IPS-18c (cell line): ENCODE measurements around the gene SCNN1A.

Source experiments
- H3K4me3 ChIP-seq: 2 replicates; pipeline ENCODE4 v1.7.0; 2013; ENCODE audit warnings: low read depth, mild to moderate bottlenecking, low read length, moderate library complexity; ENCODE audit not compliant: insufficient read depth
- H3K9me3 ChIP-seq: one replicate; pipeline ENCODE4 v1.6.1; 2013; ENCODE audit warnings: mild to moderate bottlenecking, low read length, moderate library complexity; ENCODE audit not compliant: control insufficient read depth, insufficient read depth

The SCNN1A gene

DNA sequence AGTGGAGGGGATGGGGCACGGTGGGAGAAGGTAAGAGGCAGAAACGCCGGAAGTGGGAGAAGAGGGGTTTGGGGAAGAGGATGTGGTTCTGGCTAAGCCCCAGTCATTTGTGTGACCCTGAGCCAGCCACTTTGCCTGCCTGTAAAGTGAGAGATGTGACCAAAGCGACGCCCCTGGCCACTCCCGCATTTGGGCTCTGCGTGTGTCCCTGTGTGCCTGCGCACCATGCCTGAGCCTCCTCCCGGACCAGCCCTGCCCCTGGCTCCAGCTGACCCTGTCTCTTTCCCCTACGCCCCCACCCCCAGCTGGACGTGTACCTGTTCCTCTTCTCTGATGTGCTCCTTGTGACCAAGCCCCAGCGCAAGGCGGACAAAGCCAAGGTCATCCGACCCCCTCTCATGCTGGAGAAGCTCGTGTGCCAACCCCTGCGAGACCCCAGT is 56.9 kb downstream of the SCNN1A start:
- no peak overlapping the region for H3K4me3 ChIP-seq
- no peaks in the 10 kb centered on the region for H3K9me3 ChIP-seq

DNA sequence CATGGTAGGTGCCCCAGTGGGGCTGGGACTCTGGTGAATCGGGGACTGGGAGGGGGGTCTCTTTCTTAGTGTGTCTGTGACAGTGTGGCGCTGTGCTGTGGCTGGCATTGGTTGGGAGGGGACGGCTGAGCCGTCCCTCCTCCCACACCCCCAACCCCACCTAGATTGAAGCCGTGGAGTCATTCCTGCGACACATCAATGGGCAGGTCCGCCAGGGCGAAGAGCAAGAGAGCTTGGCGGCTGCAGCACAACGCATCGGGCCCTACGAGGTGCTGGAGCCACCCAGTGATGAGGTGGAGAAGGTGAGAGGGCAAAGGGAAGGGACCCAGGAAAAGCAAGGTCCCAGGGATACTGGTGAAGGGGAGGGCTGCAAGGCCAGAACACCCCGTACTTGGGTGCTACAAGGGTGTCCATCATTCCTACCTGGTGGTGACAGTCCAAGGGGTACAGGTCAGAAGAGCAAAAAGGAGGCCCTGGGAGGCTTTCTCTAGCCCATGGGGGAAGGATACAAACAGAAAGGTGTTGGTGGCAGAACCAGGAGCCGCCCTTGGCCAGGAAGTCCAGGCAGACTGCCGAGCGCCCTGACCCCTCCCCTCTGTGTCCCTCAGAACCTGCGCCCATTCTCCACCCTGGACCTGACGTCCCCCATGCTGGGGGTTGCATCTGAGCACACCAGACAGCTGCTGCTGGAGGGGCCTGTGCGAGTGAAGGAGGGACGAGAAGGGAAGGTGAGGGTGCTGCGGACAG is 57.5 kb downstream of the SCNN1A start:
- H3K4me3 ChIP-seq = no peak overlapping the region
- no peaks in the 10 kb centered on the region for H3K9me3 ChIP-seq

DNA sequence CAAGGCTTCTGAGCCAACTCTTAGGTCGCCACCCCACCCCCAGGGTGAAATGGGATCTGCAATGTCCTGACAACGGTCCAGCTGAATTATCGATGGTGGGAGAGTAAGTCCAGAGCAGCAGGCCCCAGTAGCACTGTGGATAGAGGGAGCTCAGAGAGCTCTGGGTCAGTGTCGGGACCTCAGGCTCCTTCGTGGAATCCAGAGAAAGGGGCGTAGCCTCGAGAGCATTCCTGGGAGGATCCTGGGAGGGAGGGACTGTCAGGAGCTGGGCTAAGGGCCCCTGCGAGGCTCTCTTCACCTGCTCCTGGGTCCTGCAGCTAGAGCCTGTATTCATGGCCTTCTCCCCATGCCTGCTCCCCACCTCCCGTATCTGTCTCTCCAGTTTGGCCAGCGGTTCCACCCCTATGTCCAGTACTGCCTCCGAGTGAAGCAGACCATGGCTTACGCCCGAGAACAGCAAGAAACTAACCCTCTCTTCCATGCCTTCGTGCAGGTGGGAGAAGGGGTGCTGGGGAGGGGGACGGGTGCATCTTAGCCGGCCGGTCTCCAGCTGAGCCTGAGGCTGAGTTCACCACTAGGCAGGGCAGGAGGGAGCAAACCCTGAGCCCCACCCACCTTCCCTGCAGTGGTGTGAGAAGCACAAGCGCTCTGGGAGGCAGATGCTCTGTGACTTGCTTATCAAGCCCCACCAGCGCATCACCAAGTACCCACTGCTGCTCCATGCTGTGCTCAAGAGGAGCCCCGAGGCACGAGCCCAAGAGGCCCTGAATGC is 58.3 kb downstream of the SCNN1A start:
- no peak overlapping the region for H3K4me3 ChIP-seq

DNA sequence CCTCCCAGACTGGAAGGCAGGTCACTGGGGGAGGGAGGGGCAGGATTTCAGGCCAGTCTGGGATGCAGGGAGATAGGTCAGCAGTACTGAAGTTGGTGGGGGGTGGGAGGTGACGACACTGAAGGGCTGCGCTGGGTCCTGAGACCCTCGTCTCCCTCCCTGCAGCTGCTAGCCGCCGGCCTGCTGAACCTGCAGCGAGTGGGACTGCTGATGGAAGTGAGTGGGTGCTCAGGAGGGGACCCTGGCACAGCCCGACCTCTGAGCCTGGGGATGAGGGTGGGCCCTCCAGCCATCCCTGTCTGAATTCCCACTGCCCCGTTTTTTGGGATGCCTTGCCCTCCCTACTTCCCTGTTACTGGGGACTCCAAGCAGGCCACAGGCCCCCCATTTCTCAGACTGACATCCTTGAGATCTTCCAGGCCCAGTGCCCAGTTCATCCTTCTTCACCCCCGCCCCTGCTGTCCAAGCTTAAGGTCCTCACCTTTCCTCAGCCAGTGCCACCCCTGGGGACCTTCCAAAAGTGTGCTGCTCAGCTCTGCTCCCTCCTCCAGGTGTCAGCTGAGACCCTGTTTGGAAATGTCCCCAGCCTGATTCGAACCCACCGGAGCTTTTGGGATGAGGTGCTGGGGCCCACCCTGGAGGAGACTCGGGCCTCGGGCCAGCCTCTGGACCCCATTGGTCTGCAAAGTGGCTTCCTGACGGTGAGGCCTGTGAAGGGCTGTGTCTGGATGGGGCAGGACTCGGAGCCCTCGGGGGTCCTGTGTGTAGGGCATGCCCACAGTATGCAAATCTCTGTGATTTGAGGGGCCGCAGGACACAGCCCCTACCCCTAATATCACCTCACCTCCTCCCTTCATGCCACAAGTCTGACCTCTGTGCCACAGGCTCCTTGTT is 59.4 kb downstream of the SCNN1A start:
- Histone ChIP-seq H3K9me3 (no peaks in the 10 kb centered on the region), H3K4me3 (no peak overlapping the region)

More for the DNA sequence above, 58.3 kb downstream of the SCNN1A start:
- H3K9me3 ChIP-seq = no peaks in the 10 kb centered on the region

DNA sequence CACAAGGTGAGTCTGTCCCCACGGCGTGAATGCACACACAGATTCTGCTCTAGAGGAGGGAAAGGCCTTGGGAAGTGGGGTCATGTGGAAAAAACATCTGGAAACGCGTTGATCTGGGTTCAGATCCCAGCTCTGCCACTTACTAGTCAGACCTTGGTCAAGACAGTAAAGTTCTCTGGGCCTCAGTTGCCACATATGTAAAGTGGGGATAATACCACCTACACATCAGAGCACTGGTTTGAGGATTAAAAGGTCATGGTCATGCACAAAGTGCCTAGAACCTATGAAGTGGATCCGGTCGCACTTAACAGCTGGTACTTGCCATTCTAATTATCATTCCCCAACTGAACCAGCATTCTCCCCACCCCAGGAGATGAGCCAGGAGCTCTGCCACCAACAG is 60.2 kb downstream of the SCNN1A start:
- H3K9me3 ChIP-seq = no peaks in the 10 kb centered on the region
- H3K4me3 ChIP-seq = no peak overlapping the region

DNA sequence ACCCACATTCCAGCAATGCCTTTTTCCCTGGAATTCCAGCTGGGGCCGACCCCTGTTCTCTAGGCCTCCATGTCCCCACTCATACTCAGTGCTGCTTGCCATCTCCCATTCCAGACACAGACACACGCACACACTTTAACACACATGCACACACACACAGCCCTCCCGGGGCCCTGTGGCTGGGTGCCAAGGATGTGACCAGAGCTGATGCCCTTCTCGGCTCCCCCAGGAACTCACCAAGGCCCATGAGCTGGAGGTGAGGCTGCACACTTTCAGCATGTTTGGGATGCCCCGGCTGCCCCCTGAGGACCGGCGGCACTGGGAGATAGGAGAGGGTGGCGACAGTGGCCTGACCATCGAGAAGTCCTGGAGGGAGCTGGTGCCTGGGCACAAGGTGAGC is 60.6 kb downstream of the SCNN1A start:
- H3K9me3 ChIP-seq = no peaks in the 10 kb centered on the region
- H3K4me3 ChIP-seq = no peak overlapping the region

DNA sequence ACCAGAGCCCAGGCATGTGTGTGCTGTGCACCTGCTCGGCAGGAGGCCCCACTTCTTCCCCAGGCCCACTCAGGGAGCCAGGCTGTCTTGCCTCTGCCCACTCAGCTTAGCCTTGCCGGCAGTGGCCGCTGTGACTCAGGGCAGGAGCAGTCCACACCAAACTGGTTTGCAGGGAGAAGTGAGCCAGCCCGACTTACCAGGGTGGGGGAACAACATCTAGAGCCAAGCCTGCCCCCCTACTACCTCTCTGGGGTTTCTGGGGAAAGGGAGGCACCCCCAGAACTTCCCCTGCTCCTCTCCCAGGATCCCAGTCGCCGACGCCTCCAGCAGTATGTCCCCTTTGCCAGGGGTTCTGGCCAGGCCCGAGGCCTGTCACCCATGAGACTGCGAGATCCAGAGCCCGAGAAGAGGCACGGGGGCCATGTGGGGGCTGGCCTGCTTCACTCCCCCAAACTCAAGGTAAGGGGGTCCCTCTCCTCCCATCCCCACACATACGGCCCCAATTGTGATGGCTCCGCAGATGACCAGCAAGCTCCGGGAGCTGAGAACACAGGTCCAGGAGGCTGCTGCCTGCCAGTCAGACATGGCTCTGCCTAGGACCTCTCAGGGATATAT is 61.9 kb downstream of the SCNN1A start:
- Histone ChIP-seq H3K9me3 (no peaks in the 10 kb centered on the region), H3K4me3 (no peak overlapping the region)

DNA sequence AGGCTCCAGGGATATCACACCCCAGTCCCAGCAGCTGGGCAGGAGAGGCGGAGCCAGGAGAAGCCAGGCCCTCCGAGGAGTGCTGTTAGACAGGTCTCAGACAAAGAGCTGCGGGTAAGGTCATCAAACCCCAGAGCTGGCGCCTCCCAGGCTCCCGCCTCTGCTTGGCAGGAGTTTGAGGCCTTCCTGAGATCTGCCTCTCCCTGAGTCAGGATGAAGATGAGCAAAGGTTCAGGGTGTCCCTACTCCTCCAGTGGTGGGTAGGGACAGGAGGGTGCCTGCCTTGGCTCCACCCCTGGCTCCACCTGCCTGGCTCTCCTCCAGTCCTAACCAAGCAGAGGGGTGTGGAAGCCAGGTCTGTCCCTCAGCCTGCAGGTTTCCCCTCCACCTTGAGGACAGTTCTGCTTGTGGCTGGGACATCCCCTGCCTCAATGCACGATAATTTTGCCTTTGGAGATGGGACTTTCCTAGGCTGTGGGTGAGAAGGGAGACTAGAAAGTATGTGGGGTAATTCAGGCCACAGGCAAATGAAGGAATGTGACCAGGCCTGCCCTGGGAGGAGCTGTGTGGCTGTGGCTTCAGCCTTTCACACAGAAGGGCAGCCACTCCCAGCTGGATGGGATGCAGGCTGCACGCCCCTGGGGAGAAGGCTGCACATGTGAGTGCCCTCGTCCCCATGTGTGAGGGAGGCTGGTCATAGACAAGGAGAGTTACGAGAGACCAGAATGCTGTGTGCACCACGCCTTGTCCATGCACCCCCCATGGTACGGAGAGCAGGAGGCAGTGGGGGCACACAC is 62.6 kb downstream of the SCNN1A start:
- Histone ChIP-seq H3K4me3 (no peak overlapping the region), H3K9me3 (no peaks in the 10 kb centered on the region)

DNA sequence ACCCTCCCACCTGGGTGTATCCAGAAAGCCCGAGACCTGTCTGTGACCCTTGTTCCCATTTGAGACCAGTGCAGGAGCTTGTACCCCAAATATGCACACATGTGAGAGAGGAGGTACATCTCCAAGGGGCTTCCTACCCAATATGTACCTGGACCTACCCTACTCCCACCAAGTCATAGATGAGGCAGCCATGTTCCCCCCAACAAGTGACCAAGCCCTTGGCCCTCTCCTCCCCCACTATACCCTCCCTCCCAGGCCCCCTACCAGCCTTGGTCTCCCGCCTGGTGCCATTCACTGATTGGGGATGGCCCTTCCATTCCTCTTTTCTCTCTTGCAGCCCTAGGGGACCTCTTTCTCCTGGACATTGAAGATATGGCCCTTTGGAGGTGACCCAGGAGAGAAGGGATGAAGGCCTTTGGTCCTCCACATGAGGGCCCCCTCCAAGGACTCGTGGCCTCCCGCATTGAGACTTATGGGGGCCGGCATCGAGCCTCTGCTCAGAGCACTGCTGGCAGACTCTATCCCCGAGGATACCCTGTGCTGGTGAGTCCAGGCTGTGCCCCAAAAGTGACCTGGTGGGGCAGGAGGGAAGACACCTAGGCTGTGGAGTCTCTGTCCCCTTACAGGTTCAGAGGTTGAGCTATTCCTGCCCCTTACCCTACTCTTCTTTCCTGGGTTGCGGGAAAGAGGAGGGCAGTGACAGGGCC is 63.4 kb downstream of the SCNN1A start:
- no peaks in the 10 kb centered on the region for H3K9me3 ChIP-seq
- H3K4me3 ChIP-seq = no peak overlapping the region

DNA sequence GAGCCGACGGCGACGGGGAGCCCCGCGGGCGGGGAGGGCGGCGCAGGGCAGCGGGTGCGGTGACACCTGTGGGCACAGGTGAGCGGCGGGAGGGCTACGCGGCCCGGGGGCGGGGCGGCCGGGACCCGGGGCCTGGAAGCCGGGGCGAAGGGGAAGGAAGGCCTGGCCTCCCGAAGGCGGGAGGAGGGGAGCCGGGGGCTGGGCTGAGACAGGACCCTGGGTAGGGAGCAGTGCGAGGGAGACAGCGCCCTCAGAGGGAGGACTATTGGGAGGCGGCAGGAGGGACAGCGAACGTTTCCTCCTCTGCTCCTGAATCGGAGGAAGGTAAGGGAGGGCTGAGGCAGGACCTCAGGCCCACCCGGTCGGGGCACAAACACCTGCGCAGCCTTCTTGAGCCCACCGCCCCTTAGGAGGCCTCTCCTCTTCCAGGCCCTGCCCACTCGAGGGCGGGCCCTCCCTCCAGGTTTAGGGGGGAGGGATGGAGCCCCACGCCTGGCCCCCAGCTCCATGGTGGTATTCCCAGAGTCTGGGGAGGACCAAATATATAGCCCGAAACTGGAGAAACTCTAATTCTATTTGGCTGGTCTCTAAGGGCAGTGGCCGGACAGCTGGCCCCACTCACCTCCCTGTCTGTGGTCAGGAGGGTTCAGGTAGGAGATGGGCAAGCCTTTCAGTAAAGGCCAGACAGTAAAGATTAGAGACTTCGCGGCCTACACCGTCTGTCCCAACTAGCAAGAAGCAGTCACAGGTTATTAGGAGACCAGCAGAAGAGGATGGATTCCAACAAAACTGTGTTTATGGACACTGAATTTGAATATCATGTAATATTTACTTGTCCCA is 64.4 kb downstream of the SCNN1A start:
- peak overlapping the region; percentile 79 for H3K4me3 ChIP-seq
- H3K9me3 ChIP-seq = no peaks in the 10 kb centered on the region

DNA sequence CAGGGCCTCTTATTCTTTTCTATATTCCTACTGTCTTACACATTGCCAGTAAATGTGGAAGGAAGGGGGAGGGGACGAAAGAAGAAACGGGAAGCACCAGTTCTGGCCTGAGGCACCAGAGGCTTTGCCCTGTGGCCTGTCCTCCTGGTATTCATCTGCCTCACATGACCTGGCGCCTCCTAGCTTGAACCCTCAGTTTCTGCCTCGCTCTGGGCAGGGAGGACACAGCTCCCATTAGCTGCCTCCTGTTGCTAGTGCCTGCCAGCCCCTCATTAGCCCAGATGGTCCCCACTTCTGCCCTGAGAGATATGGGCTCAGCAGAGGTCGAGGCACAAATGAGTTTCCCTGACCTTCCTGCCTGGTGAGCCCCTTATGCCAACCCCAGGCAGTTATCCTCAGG is 67.8 kb downstream of the SCNN1A start:
- H3K4me3 ChIP-seq = no peak overlapping the region
- no peaks in the 10 kb centered on the region for H3K9me3 ChIP-seq

DNA sequence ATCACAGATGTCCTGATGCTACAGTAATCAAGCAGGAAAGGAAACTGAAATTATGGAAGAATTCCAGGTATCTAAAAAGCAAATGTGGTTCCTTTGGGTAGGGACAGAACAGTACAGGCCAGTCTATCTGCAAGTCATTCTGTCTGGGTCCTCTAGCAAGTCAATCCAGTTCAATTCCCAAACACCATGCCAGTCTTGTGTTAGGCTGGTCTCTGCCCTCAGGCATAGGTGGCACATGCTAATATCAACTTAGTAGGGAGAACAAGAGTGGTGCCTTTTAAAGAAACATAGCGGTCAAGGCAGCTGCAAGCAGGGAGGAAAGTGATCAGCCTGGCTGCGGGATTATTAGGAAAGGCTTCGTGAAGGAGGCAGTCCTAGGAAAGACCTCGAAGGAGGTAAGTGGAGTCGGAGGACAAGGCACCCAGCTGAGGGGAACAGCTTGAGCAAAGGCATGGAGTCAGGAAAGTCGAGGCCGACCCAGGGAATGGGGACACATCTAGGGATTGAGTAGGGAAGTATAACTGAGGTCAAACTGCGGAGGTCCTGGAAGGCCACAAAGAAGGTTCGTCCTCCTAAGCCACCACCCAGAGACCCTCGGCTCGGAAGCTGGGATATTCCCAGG is 68.7 kb downstream of the SCNN1A start:
- no peaks in the 10 kb centered on the region for H3K9me3 ChIP-seq
- no peak overlapping the region for H3K4me3 ChIP-seq

DNA sequence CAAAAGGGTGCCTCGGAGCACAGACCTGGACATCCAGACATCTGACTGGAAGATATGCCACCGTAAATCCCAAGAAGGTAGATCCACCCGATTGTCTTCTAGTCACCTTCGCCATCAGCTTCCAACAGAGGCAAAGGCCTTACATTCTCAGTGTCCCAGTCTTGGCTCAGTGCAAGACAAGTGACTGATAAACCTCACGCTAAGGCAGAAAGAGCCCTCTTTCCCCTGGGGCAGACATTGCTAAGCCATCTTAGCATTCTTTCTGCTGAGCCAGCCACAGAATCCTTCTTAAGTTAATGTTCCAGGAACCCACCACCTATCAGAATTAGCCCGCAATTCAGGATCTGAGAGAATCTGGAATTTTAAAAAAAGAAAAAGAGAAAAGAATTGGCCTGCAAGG is 69.2 kb downstream of the SCNN1A start:
- Histone ChIP-seq H3K9me3 (no peaks in the 10 kb centered on the region), H3K4me3 (no peak overlapping the region)

DNA sequence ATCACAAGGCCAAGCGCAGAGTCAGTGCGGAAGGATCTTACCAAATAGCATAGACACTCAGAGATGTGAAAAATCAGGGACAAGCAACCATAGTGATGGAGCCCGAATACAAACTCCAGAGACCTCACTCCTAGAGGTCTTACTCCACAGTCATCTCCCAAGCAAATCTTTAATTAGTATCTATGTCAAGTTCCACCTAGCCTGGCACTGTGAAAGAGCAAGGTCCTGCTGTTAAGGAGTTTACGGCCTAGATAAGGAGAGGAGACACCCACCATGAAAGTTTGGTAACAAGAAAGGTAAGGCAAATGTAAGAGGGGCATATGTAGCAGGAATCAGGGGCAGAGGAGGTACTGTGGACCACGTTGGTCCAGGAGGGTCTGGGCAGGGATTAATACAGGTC is 72.3 kb downstream of the SCNN1A start:
- Histone ChIP-seq H3K4me3 (no peak overlapping the region), H3K9me3 (no peaks in the 10 kb centered on the region)

DNA sequence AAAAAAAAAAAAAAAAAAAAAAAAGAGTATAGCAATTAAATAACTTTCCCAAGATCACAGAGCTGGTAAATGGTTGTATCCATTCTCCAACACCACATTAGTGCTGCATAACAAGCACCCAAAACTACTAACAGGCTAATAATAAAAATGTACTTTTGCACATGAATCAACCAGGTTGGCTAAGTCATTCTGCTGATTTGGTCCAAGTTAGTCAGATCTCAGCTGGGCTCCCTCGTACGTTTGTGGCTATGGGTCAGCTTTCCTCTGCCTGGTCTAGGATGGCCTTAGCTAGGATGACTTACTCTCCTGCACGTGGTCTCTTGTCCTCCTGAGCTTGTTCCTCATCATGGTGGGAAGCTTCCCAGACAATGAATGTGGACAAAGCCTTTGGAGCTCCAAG is 72.7 kb downstream of the SCNN1A start:
- no peaks in the 10 kb centered on the region for H3K9me3 ChIP-seq
- no peak overlapping the region for H3K4me3 ChIP-seq
